ENCODE data around the gene CALU.

The CALU gene

DNA sequence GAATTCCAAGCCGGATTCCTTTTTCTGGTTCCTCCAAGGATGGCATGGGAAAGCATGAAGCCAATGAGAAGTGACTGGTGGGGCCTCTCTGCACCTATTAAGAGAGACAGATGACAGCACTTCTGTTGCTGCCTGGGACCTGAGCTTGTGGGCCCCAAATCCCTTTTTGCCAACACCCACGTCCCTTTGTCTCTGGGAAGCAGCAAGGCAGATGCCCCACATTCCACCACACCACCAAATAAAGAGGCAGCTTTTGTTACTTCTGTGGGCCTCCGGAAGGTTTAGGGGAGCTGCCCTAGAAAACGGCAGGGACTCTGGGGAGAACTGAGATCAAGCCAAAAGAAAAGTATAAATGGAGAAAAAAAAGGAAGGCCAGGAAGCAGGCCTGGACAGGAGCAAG, 56.0 kb downstream of the CALU start:
- H3K4me3 ChIP-seq (ENCODE audit: low read depth, low read length): no peak overlapping the region
- DNase-seq (ENCODE audit: low read depth): no peak
- TF ChIP-seq, protein P1, sequence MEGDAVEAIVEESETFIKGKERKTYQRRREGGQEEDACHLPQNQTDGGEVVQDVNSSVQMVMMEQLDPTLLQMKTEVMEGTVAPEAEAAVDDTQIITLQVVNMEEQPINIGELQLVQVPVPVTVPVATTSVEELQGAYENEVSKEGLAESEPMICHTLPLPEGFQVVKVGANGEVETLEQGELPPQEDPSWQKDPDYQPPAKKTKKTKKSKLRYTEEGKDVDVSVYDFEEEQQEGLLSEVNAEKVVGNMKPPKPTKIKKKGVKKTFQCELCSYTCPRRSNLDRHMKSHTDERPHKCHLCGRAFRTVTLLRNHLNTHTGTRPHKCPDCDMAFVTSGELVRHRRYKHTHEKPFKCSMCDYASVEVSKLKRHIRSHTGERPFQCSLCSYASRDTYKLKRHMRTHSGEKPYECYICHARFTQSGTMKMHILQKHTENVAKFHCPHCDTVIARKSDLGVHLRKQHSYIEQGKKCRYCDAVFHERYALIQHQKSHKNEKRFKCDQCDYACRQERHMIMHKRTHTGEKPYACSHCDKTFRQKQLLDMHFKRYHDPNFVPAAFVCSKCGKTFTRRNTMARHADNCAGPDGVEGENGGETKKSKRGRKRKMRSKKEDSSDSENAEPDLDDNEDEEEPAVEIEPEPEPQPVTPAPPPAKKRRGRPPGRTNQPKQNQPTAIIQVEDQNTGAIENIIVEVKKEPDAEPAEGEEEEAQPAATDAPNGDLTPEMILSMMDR (IDR thresholded peaks at IDR 0.05; ENCODE audit: control insufficient read depth, extremely low read depth, insufficient read depth): no peak

DNA sequence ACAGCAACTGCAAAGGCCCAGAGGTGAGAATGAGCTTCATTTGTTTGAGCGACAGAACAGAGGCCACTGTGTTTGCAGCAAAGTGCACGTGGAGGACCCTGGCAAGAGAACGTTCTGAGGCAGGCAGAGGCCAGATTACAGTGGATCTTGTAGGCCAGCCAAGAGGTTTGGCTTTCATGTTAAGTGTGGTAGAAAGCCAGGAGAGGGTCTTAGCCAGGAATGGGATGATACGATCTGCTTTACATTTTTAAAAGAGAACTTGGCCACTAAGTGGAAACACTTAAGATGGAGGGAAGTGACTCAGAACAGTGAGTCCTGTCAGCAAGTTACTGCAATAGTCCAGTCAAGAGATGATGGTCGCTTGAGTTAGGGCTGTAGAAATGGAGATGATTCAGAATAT, 57.2 kb downstream of the CALU start:
- TF ChIP-seq, protein P1 (IDR thresholded peaks at IDR 0.05; ENCODE audit: control insufficient read depth, extremely low read depth, insufficient read depth): no peak
- no peak for DNase-seq (ENCODE audit: low read depth)
- no peak overlapping the region for H3K4me3 ChIP-seq (ENCODE audit: low read depth, low read length)

DNA sequence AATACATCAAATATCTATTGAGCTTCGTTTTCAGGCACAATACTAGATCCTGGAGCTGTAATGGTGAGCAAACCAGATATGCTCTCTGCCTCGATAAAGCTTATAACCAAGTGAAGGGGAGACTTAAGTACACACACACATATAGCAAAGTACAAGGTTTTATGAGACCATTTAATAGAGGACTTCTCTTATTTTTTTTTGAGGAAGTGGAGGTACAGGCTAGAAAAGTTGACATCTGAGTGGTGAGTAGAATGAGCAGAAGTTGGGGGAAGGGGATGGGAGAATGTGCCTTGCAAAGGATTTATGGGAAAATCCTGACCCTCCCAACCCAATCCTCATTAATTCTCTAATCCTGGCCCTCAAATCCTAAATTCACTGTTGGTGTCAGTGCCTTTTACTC, 60.3 kb downstream of the CALU start:
- TF ChIP-seq, protein P1 (IDR thresholded peaks at IDR 0.05; ENCODE audit: control insufficient read depth, extremely low read depth, insufficient read depth): no peak
- no peak for DNase-seq (ENCODE audit: low read depth)

DNA sequence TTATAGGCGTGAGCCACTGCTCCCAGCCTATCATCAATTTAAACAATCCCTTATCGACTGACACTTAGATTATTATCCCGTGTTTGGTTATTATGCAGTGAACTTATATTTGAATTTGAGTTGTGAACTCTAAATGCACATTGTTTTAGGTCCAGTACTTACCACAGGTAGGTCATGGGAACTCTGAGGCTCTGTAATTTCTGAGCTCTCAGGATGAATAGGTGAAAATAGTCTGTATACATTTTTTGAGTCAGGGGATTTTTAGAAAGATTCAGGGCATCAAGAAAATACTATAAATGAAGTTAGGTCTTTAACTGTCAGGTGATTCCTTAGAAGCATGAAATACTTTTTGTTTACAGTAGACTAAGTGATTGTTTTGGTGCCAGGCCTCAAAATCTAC, 61.4 kb downstream of the CALU start:
- H3K4me3 ChIP-seq (ENCODE audit: low read depth, low read length): no peak overlapping the region
- no peak for DNase-seq (ENCODE audit: low read depth)
- TF ChIP-seq, protein P1 (IDR thresholded peaks at IDR 0.05; ENCODE audit: control insufficient read depth, extremely low read depth, insufficient read depth): no peak

More for the DNA sequence above, 60.3 kb downstream of the CALU start:
- H3K4me3 ChIP-seq (ENCODE audit: low read depth, low read length): no peak overlapping the region

DNA sequence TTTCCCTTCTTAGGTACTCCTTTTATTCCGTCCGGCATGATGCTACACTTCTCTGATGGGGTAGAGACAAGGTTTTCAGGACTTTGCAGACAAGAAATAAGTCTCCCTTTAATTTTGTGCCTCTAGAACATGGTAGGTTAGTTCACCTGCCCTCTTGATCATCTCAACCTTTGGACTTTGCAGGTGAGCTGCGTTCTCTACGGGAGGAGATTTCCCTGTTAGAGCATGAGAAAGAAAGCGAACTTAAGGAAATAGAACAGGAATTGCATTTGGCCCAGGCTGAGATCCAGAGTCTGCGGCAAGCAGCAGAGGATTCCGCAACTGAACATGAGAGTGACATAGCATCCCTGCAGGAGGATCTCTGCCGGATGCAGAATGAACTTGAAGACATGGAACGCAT, 61.8 kb downstream of the CALU start:
- TF ChIP-seq, protein P1 (IDR thresholded peaks at IDR 0.05; ENCODE audit: control insufficient read depth, extremely low read depth, insufficient read depth): no peak
- H3K4me3 ChIP-seq (ENCODE audit: low read depth, low read length): no peak overlapping the region
- no peak for DNase-seq (ENCODE audit: low read depth)

DNA sequence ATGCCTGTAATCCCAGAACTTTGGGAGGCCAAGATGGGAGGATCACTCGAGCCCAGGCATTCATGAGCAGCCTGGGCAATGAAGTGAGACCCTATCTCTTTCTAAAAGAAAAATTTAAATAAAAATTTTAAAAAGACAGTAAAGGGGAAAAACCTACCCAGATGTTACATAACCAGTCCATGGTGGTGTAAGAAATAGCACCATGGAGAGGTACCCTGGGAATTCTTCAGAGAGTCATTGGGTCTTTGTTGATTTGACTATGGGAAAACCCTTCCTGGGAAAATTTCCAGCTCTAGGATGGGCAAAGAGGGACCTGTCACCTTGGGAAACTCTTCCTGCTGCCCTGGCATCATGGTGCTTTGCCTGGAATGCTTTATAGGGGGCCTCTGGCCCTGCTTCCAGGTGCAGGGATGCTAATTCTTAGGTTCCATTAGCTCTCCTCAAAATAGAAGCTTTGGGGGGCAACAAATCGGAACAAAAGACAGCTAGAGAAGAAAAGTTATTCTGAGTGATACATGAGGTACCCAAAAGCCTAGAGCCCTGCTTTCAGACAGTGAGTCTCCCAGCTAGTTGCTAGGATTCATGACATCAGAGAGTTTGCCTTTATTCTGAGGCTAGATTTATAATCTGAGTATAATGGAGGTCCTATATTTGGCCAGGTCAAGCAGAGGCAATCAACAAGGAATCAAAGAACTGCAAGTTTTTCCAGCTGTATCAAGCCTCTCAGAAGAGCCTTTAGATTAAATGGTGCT, 62.7 kb downstream of the CALU start:
- no peak overlapping the region for H3K4me3 ChIP-seq (ENCODE audit: low read depth, low read length)
- DNase-seq (ENCODE audit: low read depth): no peak
- TF ChIP-seq, protein P1 (IDR thresholded peaks at IDR 0.05; ENCODE audit: control insufficient read depth, extremely low read depth, insufficient read depth): no peak

DNA sequence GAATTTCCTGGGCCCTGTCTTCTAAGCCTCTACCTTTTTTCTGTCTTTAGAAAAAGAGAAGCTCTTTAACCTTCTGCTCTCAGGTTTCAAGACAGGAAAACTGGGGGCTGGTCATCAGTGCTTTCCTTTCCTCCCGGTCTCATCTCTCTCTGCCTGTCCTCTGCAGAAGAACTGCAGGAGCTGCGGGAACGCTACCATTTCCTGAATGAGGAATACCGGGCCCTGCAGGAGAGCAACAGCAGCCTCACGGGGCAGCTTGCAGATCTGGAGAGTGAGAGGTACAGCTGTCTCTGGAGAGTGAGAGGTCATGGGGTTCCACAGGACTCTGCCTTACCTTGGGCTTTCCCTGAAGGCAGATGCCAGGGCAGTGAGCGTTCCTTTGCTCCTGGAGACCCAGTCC, 65.3 kb downstream of the CALU start:
- no peak overlapping the region for H3K4me3 ChIP-seq (ENCODE audit: low read depth, low read length)
- TF ChIP-seq, protein P1 (IDR thresholded peaks at IDR 0.05; ENCODE audit: control insufficient read depth, extremely low read depth, insufficient read depth): no peak
- no peak for DNase-seq (ENCODE audit: low read depth)
